ENCODE data around the gene FRAS1.
"Not testable (repeated sequence)": the region's sequence is repeated elsewhere in the genome, so short reads cannot be mapped to it uniquely, and the experiment has no call there.

FRAS1 gene

DNA sequence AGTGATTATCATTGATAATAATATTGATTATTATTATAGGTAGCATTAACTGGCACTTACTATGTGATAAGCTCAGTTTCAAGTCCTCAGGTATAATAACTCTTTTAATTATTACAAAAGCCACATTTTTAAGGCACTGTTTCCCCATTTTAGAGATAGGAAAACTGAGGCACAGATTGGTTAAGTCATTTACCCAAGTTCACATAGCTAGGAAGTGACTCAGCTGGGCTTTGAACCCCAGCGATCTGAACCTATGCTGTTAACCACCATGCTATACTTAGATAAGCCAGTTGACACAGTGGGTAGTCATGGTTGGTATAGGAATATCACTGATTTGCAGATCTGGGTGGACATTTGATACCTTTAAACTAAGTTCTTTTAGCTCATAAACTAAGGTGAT lies 110.4 kb downstream of the FRAS1 start:
- DNase-seq = no peak

DNA sequence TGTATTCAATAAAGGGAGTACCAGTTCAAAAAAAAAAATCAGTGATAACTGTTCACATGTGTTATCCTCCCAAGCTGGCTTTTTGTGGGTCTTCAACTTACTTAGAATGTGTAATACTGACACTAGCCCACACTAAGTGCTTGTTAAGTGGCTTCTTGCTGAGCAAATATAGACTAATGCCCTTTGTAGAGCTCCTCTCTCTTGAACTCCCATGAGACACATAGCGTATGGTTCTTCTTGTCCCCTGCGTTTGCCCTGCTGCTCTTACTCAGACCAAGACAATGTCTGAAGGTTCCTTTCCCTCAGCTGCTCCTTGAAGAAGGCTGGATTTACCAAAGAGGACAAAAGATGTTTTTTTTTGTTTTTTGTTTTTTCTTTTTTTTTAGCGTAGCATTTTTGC lies 110.9 kb downstream of the FRAS1 start:
- no peak for DNase-seq

DNA sequence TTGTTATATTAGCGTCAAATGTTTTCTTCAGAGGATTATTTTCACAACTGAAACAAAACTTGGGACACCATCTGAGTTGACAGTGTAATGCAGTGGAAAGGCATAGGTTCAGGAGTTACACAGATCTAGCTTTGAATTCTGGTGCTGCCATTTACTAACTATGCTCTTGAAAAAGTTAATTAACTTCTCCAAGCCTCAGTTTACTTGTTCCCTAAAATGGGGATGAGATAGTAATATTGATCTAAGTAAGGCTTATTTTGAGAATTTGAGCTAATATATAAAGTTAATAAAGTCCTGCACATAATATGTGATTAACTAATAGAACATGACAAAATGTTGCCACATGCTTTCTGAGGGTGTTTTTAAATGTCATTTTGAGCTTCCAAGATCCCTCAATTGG lies 112.6 kb downstream of the FRAS1 start:
- DNase-seq = no peak

DNA sequence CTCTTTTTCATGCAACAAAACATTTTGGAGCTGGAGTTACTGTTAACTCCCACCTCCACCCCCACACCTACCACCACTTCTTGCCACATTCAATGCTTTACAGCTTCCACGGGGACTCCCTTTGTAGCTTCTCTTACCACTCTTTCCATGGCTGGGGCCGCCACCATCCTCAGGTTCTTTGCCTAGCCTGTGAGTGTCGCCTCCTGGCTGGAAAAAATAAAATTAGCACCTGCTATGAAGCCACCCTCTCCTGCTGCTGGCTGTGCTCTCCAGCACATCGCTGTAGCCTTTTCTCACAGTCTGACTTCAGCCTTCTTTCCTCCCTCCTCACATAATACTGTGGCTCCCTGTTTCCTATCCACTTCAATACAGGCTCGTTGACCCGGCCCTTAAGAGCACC lies 114.4 kb downstream of the FRAS1 start:
- DNase-seq = no peak

DNA sequence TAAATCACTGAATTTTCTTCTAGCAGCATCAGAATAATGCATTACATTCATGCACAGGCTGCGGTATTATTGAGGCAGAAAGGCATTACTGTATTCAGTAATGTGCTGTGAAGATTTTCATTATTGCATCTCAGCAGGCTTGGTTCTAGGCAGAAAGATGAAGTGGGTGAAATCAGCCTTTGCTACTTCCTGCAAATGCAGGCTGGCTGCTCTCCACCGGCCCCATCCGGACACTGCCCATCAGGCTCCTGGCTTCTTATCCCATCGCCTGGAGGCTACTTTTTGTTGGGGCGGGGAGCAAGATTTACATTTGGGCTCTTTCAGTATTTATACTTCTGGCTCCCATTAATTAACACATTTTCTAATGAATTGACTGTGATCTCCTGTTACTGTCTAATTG lies 117.8 kb downstream of the FRAS1 start:
- DNase-seq = no peak

DNA sequence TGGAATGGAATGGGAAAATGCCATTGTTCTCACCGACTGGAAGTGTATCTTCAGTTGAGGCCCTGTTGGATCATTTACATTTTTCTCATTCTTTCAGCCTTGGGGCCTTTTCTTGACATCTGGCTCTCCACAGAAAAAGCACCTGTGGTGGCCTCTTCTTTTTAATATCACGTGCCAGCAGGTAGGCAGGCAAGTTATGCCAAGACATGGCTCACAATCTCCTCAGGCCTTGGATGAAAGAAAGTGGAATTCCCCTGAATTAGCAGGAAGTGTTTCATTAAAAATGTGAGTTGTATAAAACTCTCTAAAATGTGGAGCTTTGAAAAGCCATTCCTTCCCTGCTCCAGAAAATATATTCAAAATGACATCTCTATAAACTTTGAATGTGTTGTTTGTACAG lies 122.1 kb downstream of the FRAS1 start:
- DNase-seq = no peak

DNA sequence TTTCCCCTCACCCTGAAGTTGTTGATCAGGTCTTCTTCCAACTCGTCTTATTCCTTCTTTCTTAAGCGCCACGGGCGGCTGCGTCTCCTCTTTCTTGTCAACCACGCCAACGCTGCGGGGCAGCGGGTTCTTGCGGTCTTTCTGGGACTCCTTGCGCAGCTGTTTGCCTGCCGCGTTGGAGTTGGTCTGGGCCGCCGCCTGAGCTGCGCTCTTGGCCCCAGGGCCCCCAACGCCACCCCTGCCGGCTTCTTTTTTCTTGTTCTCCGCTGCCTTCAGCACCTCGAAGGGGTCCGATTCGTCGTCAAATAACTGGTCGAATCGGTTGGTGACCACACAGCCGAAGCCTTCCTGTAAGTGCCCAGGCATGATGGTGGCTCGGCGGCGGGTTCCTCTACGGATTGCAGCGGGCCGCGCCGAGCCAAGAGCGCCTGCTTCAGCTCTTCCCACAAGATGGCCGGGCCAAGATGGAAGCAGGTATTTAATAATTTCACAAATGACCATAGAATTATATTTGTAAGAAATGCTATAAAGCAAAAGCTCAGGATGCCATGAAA lies 124.6 kb downstream of the FRAS1 start:
- not testable (repeated sequence) for DNase-seq

DNA sequence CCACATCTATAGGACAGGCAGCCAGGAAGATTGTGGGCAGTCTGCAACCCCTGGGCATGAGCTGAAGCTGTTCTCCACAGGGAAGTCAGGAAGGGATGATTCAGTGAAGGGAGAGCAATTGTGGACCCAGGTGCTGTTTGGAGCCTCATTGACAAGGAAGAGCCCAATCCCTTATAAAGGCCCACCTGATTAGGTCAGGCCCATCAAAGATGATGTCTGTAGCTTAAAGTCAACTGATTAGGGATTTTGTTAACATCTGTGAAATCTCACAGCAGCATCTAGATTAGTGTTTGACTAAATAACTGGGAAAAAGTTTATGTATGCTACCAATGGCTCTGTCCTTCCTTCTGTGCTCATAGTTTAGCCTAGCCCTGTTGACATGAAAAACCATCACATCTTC lies 127.5 kb downstream of the FRAS1 start:
- no peak for DNase-seq

DNA sequence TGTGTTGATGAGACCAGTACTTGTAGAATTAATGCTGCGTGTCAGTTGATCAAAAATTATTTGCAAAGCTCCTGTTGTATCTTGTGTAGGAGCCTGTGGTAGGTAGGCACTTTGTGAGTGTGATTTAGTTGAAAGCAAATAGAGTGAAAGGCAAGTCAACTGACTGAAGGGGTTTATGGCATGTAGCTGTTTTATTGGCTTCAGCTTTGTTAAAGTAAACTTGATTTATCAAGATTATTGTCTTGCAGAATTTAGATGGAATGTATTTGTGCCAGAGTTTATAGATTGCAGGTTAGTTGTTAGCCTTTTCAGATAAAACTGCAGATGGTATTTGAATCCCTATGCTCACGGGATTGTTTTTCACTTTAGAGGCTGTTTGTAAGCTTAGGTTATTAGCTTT lies 128.0 kb downstream of the FRAS1 start:
- DNase-seq = no peak

DNA sequence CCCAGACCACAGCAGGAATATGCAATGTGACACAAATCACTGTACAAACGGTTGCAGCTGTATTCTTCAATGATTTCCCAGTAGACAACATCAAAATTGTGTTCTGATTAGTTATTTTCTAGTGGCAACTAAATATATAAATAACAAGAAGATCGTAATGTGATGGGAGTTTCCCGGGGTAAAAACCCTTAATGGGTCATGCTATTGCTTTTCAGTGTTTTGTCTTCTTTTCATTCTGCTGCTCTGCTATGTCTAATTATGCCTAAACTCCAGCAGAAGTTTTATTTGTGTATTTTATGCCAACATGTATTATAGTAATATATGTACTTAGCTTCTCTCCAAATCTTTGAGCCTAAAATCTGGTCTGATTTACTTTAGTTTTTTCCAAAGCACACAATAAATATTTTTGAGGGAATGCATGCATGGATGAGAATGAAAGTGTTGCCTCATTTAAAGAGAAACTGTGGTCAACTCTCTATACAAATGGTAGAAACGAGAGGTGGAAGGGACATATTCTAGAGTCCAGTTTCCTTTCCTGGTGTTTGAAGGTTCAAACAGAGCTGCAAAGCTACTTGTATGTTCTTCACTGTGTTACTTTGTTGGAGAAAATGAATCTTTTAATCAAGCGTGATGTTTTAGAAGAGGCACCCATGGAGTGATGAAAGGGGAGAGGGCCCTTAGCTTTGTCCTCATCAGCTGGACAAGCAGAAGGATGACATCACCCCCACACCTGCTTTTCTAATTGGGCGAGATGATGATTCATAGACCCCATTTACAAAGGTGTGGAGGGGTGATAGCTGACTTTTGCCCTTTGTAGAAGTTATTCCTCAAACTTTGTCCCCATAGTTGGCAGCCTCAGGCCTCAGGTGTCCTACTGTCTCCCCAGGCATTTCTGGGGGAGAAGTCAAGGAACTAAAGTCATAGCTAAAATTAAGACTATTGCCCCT lies 129.7 kb downstream of the FRAS1 start:
- DNase-seq = no peak

DNA sequence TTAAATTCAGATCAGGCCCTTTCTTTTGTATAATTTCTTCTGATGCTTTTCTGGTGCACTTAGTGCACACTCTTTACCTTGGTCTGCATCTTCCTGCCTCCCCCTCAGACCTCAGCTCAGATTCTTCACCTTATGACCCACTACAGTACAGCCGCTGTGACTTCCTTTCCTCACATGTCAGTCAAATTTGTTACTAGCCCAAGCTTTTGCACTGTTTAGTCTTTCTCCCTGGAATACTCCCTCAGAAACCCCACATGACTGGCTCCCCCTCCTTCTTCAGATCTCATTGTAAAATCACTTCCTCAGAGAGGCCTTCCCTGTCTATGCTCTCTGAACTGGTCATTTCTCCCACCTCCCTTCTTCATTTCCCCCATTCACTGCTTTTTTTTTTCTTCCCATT lies 132.9 kb downstream of the FRAS1 start:
- no peak for DNase-seq

DNA sequence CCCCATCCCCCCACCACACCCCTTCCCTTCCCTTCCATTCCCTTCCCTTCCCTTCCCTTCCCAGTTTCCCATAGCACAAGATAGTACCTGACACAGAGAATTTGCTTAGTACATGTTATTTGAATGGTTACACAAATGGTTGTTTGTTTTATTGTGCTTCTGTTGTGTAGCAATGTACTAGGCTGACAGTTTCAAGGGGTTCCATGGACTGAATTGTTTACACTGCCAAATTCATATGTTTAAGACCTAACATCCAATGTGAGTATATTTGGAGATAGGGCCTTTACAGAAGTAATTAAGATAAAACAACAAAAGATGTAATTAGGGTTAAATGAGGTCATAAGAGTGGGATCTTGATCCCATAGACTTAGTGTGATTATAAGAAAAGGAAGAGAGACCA lies 133.5 kb downstream of the FRAS1 start:
- no peak for DNase-seq

DNA sequence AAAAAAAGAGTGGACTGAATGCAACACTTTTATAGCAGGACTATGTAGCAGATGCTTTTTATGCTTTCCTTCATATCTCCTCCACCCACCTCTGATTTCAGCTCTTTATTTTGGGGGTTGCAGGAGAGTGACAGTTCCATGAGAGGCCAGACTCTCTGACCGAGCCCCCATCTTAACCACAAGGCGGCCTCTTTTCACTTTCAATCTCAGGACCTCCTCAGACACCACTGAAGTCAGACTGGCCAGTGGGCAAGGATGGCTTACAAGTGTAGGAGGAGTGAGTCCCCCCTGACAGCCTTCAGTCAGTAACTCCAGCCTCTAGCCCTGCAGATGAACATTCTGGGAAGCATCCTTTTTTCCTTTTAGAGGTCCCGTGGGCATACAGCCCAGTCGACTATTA lies 140.8 kb downstream of the FRAS1 start:
- no peak for DNase-seq

DNA sequence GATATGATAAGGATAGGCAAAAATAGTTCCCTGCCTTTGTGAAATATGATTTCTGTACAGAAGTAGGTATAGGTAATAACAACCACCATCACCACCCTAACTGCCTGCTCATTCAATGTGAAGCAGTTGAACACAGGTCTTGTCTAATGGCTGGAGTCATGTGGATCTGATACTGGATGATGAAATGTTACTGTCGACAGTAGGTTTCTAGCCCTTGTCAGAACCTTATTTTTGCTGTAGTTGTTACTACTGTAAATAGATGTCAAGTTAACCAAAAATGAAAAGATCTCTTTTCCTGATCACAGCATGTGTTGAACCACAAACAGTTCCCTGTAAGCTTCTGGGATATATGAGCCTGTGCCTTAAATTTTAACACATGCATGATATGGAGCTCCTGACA lies 142.9 kb downstream of the FRAS1 start:
- no peak for DNase-seq

DNA sequence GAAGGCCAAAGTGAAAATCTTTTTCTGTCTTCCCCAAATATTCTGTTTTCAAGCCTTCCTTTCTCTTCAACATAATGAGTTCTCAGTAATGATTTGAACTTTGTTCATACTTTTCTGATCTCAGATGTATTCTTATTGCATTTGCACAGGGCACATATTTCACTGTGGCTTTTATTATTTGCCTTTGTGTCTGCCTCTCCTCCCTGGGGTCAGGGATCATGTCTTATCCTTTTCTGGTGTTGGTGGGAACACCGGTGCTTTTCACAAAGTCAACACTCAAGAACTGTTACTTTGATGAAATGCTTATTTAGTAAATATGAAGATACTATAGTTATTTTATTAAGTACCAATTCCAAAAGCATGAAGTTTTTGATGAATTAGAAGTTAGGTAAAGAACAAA lies 143.8 kb downstream of the FRAS1 start:
- DNase-seq = no peak

DNA sequence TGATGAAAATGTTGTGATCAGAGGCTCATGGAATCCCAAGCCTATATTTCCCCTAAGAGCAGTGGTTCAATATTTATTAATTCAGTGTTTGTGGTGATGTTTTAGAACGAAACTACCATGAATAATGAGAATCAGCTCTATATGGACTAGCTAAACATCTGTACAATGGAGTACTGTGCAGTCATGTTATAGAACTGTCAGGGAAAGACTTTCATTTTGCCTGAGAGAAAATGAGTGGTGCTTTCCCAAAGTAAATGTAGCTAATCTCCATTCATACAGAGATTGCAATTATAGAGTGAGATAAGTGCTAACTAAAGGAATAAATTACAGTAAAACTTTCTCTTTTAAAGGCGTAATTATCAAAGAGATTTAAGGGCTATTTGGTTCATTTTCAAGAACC lies 147.1 kb downstream of the FRAS1 start:
- DNase-seq = no peak

DNA sequence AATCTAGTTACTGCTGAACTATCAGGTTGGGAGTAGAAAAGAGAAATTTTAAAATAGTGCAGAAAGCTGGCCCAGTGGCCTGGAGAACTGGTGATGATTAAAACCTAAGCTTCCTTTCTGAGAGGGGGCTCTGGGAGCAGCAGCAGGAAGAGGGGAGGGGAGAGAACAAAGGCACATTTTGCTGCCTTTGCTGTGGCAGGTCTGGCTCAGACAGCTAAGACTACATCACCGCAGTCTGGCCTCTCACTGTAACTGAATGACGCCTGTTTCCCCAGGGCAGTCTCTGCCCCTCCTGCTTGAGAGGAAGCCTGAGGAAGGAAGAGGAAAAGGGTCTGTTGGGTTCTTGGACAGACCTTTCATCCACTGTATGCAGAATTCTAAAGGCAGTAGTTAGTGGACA lies 148.5 kb downstream of the FRAS1 start:
- no peak for DNase-seq

DNA sequence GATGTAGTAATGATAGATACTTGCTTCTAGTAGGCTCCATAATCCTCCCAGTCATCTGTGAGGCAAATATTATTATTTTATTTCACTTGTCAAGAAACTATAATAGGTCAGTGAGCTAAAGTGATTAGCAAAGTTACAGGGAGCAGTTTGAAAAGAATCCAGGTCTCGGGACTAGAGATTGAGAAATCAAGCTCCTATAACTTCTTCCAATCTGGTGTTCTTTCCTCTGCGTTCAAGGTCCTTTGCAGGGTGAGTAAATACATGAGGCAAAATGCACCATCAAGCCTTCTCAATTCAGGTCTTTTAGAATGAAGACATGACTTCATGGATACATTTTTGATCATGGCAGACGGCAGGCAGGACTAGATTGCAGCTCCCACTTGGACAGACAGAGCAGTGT lies 150.4 kb downstream of the FRAS1 start:
- no peak for DNase-seq

DNA sequence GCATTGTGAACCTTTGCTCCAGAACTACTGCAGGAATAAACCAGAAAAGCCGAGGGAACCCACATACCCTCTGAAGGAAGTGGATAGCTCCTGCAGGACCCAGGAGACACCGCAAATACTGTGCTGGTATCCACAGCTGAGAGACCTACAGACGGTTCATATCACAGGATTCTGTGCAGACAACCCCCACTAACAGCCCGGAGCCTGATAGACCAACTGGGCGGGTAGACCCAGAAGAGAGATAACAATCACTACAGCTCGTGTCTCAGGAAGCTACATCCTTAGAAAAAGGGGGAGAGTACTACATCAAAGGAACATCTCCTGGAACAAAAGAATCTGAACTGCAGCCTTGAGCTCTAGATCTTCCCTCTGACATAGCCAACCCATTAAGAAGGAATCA lies 150.8 kb downstream of the FRAS1 start:
- no peak for DNase-seq

DNA sequence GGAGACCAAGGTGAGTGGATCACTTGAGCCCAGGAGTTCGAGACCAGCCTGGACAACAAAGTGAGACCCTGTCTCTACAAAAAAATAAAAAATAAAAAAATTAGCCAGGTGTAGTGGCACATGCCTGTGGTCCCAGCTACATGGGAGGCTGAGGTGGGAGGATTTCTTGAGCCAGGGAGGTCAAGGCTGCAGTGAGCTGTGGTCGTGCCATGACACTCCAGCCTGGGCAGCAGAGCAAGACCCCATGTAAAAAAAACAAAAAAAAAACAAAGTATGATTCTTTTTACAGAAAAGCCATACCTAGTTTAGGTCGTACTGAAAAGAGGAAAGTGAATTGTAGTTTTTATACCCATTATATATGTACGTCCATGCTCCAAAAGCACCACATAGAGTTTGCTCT lies 151.8 kb downstream of the FRAS1 start:
- DNase-seq = not testable (repeated sequence)

DNA sequence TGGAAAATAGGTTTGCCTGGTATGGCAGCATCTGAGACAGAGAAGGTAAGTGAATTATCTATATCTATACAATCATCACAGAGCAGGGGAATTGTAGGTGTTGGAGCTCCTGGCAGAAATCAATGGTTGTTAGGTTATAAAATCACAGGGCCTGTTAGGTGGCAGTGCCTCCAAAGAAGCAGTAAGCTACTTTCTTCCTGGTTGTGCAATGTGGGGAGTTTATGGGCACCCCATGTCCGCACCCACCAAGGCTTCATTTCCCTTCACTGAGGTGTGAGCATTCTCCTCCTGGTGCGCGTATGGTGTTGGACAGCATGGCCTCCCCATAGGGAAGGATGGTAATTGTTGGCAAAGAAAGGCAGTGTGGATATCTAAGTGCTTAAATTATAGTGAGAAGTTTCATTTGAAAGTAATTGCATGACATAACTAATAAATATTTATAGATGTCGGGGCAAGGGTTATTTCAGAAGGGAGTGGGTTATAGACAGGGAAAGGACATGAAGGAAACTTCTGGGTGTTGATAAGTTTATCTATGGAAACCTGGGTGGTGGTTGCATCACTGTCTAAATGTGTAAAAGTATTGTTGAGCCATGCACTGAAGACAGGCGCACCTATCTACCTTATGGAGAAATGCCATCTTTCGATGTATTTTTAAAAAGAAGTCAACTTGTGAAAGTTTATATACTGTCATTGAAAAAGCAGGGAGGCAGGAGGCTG lies 153.7 kb downstream of the FRAS1 start:
- no peak for DNase-seq

DNA sequence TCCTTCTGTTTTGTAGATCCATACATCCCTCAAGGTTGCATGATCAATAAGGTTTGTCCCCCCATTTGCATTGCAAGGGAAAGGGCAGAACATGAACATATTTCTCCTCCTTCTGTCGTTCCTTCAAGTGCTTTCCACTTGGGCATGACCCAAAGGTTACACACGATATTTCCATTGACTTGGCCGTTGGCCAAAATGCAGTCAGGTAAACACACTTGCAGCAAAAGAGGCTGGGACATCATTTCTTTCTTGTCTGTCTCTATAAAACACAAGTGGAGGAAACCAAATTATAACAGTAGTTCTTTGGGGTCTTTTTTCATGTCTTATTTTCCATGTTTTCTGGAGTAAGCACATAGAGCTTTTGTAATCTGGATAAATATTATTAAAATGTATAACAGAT lies 156.1 kb downstream of the FRAS1 start:
- no peak for DNase-seq

DNA sequence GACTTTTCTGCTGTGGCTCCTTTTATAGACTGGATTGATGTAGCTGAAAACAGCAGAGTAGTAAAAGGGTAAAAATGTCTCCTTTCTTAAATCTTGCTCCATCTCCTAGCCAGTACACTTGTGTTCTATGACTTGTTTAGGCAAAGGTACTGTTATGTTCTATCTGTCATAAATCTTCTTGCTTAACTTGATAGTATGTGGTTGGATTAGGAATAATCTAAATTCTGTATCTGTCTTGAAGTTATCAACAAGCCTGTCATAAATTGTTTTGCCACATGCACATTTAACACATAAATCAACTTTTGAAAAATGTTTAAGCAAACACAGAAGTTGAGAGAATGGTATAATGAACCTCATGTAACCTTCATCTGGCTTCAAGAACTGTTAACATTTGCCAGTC lies 157.0 kb downstream of the FRAS1 start:
- DNase-seq = no peak

DNA sequence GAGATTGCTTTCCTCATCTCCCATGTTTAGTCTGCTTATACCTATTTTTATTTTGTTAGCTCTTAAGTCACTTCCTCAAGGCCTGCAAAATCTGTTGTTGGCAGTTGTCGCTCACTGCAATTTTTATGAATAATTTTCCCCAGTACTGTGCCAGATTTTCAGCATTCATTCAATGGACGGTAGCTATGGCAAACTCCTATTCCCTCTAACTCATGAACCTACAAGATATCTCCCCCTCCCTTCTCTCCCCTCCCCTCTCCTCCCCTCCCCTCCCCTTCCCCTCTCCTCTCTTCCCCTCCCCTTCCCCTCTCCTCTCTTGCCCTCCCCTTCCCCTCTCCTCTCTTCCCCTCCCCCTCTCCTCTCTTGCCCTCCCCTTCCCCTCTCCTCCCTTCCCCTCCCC lies 160.4 kb downstream of the FRAS1 start:
- no peak for DNase-seq

Measured in cerebellar nuclear complex (tissue), 1 donor.